Esophagus (tissue), 2 donors: ENCODE measurements around the gene RHOBTB3. TPM values are rescaled to one million over a fixed set of nuclear protein-coding genes. Genes with fewer than 3 reads are reported as not detected.
"Not testable (repeated sequence)": the region's sequence is repeated elsewhere in the genome, so short reads cannot be mapped to it uniquely, and the experiment has no call there.

Source experiments
- H3K27ac ChIP-seq, 2 donors: one replicate each; pipeline ENCODE4 v1.5.1; 2013; ENCODE audit warnings: low read depth in 2 of 2, mild to moderate bottlenecking in 2 of 2, inconsistent platforms in 1 of 2, low read length in 1 of 2, moderate library complexity in 1 of 2
- H3K27me3 ChIP-seq, 2 donors: one replicate each; pipeline ENCODE4 v1.6.1; 2013; ENCODE audit warnings: low read length in 2 of 2, control low read depth in 1 of 2, mild to moderate bottlenecking in 1 of 2; ENCODE audit not compliant: insufficient read depth in 2 of 2, control insufficient read depth in 1 of 2
- H3K36me3 ChIP-seq, 2 donors: one replicate each; pipeline ENCODE4 v1.6.1; 2013; ENCODE audit warnings: low read length in 1 of 2; ENCODE audit not compliant: control insufficient read depth in 2 of 2, insufficient read depth in 2 of 2
- H3K4me1 ChIP-seq, 2 donors: one replicate each; pipeline ENCODE4 v1.6.1; 2013; ENCODE audit warnings: low read length in 1 of 2; ENCODE audit not compliant: control insufficient read depth in 2 of 2, insufficient read depth in 2 of 2
- H3K4me3 ChIP-seq, 2 donors: one replicate each; pipeline ENCODE4 v1.5.1; 2013; ENCODE audit warnings: low read length in 2 of 2, mild to moderate bottlenecking in 2 of 2, low read depth in 1 of 2, moderate library complexity in 1 of 2
- H3K9me3 ChIP-seq, 2 donors: one replicate each; pipeline ENCODE4 v1.6.1; 2013; ENCODE audit warnings: mild to moderate bottlenecking in 2 of 2, low read depth in 1 of 2, low read length in 1 of 2, moderate library complexity in 1 of 2; ENCODE audit not compliant: control insufficient read depth in 2 of 2, insufficient read depth in 1 of 2
- WGBS, 2 donors: extraction: QIAGEN DNeasy Blood & Tissue Kit; methylation state at CpG; one replicate each; pipeline ENCODE4 v1.1.7; 2013; 5-methylcytosine and 5-hydroxymethylcytosine counted together
- polyA plus RNA-seq, 2 donors: library from polyadenylated mRNA; stranded (reverse); fragments of 200-250 nt; gene quantifications; one replicate each; pipeline ENCODE4 v1.2.3, GENCODE V29; 2013
- donor health status: healthy with polysubstance abuse.
- donor health status: Bipolar disorder and iron deficiency.

Gene RHOBTB3
- polyA plus RNA-seq, 2 donors: 3.5 to 3.8 TPM

- H3K4me1 ChIP-seq: no peaks in the 10 kb centered on the region
- H3K4me3 ChIP-seq: no peak overlapping the region
- no peaks in the 10 kb centered on the region for H3K27me3 ChIP-seq
- no peaks in the 10 kb centered on the region for H3K9me3 ChIP-seq
- WGBS, 2 donors: 58 to 60% methylated on average over 1 of the region's 1 CpG
- no peaks in the 10 kb centered on the region for H3K36me3 ChIP-seq
- no peak overlapping the region for H3K27ac ChIP-seq
Measured at GRCh38 chr5:95704150-95704549, 27.0 kb upstream of the RHOBTB3 start.

DNA sequence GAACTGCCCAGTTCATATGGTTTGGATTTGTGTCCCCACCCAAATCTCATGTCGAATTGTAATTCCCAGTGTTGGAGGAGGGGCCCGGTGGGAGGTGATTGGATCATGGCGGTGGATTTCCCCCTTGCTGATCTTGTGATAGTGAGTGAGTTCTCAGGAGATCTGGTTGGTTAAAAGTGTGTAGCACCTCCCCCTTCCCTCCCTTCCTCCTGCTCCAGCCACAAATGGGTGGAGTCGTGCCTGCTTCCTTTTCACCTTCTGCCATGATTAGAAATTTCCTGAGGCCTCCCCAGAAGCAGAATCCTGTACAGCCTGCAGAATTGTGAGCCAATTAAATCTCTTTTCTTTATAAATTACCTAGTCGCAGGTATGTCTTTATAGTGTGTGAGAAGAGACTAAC lies 24.9 kb upstream of the RHOBTB3 start:
- H3K4me3 ChIP-seq, H3K9me3 ChIP-seq, H3K27ac ChIP-seq, H3K4me1 ChIP-seq, H3K36me3 ChIP-seq, H3K27me3 ChIP-seq: not testable (repeated sequence)
- 88 to 97% methylated on average over 4 to 5 of the region's 5 CpGs for WGBS, 2 donors

DNA sequence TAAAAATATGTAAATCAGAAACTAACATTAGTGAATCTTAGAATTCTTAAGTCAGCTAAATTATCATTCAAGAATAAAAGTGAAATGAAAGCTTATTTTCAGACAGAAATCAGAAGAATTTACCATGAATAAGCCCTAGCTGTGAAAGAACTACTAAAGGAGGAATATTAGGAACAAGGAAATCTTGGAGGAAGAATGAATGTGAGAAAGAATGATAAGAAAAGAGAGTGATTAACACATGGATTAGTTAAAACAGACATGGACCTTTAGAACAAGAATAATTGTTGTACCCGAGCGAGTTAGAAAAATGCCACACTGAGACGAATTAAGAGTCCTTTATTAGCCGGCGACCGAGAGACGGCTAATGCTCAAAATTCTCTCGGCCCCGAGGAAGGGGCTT lies 24.1 kb upstream of the RHOBTB3 start:
- Histone ChIP-seq H3K27ac (no peak overlapping the region), H3K9me3 (no peaks in the 10 kb centered on the region), H3K27me3 (no peaks in the 10 kb centered on the region), H3K36me3 (no peaks in the 10 kb centered on the region), H3K4me3 (no peak overlapping the region), H3K4me1 (no peaks in the 10 kb centered on the region)
- 85 to 90% methylated on average over 9 of the region's 9 CpGs for WGBS, 2 donors

- not testable (repeated sequence) for H3K9me3 ChIP-seq, H3K27ac ChIP-seq, H3K27me3 ChIP-seq, H3K4me1 ChIP-seq, H3K36me3 ChIP-seq, H3K4me3 ChIP-seq
- WGBS, 2 donors: 67 to 80% methylated on average over 8 of the region's 8 CpGs
Measured at GRCh38 chr5:95707534-95708188, 23.5 kb upstream of the RHOBTB3 start.

GRCh38 chr5:95708876-95709275 lies 22.3 kb upstream of the RHOBTB3 start:
- Histone ChIP-seq H3K4me1 (no peaks in the 10 kb centered on the region), H3K36me3 (no peaks in the 10 kb centered on the region), H3K27ac (no peak overlapping the region), H3K27me3 (no peaks in the 10 kb centered on the region), H3K9me3 (no peaks in the 10 kb centered on the region), H3K4me3 (no peak overlapping the region)
- WGBS, 2 donors: 93 to 95% methylated on average over 7 of the region's 7 CpGs

DNA sequence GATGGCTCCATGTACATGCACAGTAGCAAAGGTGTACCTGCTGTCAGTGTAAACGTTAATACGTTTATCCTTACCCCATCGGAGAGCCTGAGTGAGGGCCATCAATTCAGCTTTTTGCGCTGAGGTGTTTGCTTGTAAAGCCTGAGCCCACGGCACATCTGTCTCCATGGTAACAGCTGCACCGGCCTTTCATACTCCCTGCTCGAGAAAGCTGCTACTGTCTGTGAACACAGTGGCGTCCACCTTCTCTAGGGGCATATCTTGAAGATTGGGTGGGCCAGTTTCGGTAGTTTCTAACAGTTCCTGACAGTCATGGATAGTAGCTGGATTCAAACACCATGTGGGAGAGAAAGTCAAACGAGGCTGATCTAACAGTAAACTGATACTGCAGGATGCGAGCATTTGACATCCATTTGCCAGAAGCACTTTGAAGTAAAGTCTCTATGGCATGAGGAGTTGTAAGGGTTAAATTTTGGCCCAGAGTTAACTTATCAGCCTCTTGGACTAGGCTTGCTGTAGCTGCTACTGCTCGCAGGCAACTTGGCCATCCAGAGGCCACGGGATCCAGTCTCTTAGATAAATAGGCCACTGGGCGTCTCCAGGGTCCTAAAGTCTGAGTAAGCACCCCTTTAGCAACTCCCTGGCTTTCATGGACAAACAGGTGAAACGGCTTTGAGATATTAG lies 21.0 kb upstream of the RHOBTB3 start:
- 65 to 69% methylated on average over 15 of the region's 15 CpGs for WGBS, 2 donors
- no peak overlapping the region for H3K27ac ChIP-seq
- no peaks in the 10 kb centered on the region for H3K27me3 ChIP-seq
- no peaks in the 10 kb centered on the region for H3K4me1 ChIP-seq
- no peaks in the 10 kb centered on the region for H3K9me3 ChIP-seq
- no peak overlapping the region for H3K4me3 ChIP-seq
- H3K36me3 ChIP-seq: no peaks in the 10 kb centered on the region

- not testable (repeated sequence) for H3K4me3 ChIP-seq, H3K9me3 ChIP-seq, H3K27me3 ChIP-seq, H3K36me3 ChIP-seq, H3K4me1 ChIP-seq, H3K27ac ChIP-seq
- 67 to 73% methylated on average over 23 of the region's 23 CpGs for WGBS, 2 donors
Measured at GRCh38 chr5:95710651-95711500, 20.3 kb upstream of the RHOBTB3 start.

- 92 to 93% methylated on average over 27 of the region's 27 CpGs for WGBS, 2 donors
- H3K9me3 ChIP-seq: no peaks in the 10 kb centered on the region
- no peaks in the 10 kb centered on the region for H3K27me3 ChIP-seq
- H3K36me3 ChIP-seq: no peaks in the 10 kb centered on the region
- H3K27ac ChIP-seq: no peak overlapping the region
- H3K4me3 ChIP-seq: no peak overlapping the region
- no peaks in the 10 kb centered on the region for H3K4me1 ChIP-seq
Measured at GRCh38 chr5:95711501-95712346, 19.4 kb upstream of the RHOBTB3 start.

DNA sequence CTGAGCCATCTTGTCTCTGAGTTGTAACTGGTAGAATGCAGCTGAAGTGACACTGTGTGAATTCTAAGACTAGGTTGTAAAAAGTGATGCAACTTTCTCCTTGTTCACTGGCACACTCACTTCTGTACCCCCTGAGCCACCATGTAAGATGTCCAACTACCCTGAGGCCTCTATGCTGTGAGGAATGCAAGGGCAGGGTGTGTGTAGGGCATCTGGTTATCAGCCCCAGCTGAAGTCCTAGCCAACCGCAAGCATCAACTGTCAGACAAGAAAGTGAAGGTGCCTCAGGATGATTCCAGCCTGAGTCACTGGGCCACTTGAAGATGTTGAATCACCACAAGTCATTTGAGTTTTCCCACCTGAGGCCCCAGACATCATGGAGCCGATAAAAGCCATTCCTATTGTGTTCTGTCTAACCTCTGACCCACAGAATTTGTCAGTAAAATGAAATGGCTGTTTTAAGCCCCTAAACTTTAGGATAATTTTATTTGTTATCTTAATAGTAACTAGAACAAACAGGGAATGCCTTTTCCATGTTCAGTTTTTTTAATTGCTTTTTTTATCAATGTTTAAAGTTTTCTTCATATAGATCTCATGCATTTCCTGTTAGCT lies 18.7 kb upstream of the RHOBTB3 start:
- no peaks in the 10 kb centered on the region for H3K4me1 ChIP-seq
- no peak overlapping the region for H3K27ac ChIP-seq
- no peak overlapping the region for H3K4me3 ChIP-seq
- no peaks in the 10 kb centered on the region for H3K9me3 ChIP-seq
- H3K27me3 ChIP-seq: no peaks in the 10 kb centered on the region
- H3K36me3 ChIP-seq: no peaks in the 10 kb centered on the region
- 48 to 58% methylated on average over 2 of the region's 2 CpGs for whole genome bisulfite sequencing, 2 donors
